Lung microvascular endothelial cell (primary cell): Measurements from ENCODE around the gene MYT1. TPM values are rescaled to one million over a fixed set of nuclear protein-coding genes. Genes with fewer than 3 reads are reported as not detected.
"Not testable (repeated sequence)": the region's sequence is repeated elsewhere in the genome, so short reads cannot be mapped to it uniquely, and the experiment has no call there.

Experiments
- DNase-seq, 2 donors: peaks; one replicate each; pipeline versions ENCODE4 v3.0.0 to v3.0.0-alpha.2; 2010; ENCODE audit warnings: low read depth in 2 of 2
- total RNA-seq: library from RNA; depleted of rRNA; stranded (reverse); fragments of >200 nt; gene quantifications from 2 replicates; pipeline ENCODE4 v1.2.1, GENCODE V29; 2014

The MYT1 gene
- total RNA-seq, 1 donor from 2014 or later: under 0.01 TPM

- no peak for DNase-seq
Measured at GRCh38 chr20:64166721-64167615, 2.7 kb downstream of the MYT1 start.

GRCh38 chr20:64167676-64168075 is 3.4 kb downstream of the MYT1 start:
- no peak for DNase-seq

GRCh38 chr20:64168381-64169090 is 4.3 kb downstream of the MYT1 start:
- DNase-seq: no peak

- no peak for DNase-seq
Measured at GRCh38 chr20:64169091-64169560, 4.9 kb downstream of the MYT1 start.

- DNase-seq: no peak
Measured at GRCh38 chr20:64171211-64171610, 7.0 kb downstream of the MYT1 start.

- no peak for DNase-seq
Measured at GRCh38 chr20:64173116-64173515, 8.9 kb downstream of the MYT1 start.

- DNase-seq: no peak
Measured at GRCh38 chr20:64176551-64176950, 12.3 kb downstream of the MYT1 start.

GRCh38 chr20:64176971-64177370 is 12.7 kb downstream of the MYT1 start:
- DNase-seq: no peak

GRCh38 chr20:64177384-64177783 is 13.1 kb downstream of the MYT1 start:
- DNase-seq: no peak

GRCh38 chr20:64177787-64178186 is 13.5 kb downstream of the MYT1 start:
- no peak for DNase-seq

GRCh38 chr20:64178925-64179324 is 14.7 kb downstream of the MYT1 start:
- DNase-seq: not testable (repeated sequence)

- DNase-seq: no peak
Measured at GRCh38 chr20:64179805-64180204, 15.6 kb downstream of the MYT1 start.

GRCh38 chr20:64180673-64181072 is 16.4 kb downstream of the MYT1 start:
- DNase-seq: no peak

- DNase-seq: no peak
Measured at GRCh38 chr20:64181391-64181790, 17.1 kb downstream of the MYT1 start.

- no peak for DNase-seq
Measured at GRCh38 chr20:64182146-64182865, 18.1 kb downstream of the MYT1 start.

- DNase-seq: no peak
Measured at GRCh38 chr20:64183313-64183712, 19.1 kb downstream of the MYT1 start.

- DNase-seq: no peak
Measured at GRCh38 chr20:64184795-64185194, 20.5 kb downstream of the MYT1 start.

- no peak for DNase-seq
Measured at GRCh38 chr20:64185276-64185900, 21.1 kb downstream of the MYT1 start.

GRCh38 chr20:64186071-64186598 is 21.9 kb downstream of the MYT1 start:
- no peak for DNase-seq

- not testable (repeated sequence) for DNase-seq
Measured at GRCh38 chr20:64187213-64187612, 23.0 kb downstream of the MYT1 start.

GRCh38 chr20:64188091-64188490 is 23.8 kb downstream of the MYT1 start:
- no peak for DNase-seq
